Stimulated activated CD4-positive, alpha-beta T cell treated with anti-CD3 and anti-CD28 coated beads, Interleukin-4, amount 100 ng/mL, for 24 hours (primary cell): ENCODE data around the gene KSR2.

Experiments used
- DNase-seq: peaks from one replicate; pipeline ENCODE4 v3.0.0-alpha.2; 2020

The KSR2 gene

GRCh38 chr12:117564881-117565280 lies 403.9 kb downstream of the KSR2 start:
- no peak for DNase-seq

GRCh38 chr12:117563706-117564105 lies 405.1 kb downstream of the KSR2 start:
- DNase-seq = no peak

GRCh38 chr12:117563007-117563406 lies 405.8 kb downstream of the KSR2 start:
- DNase-seq = no peak

- DNase-seq = no peak
Observed at GRCh38 chr12:117561990-117562389, 406.8 kb downstream of the KSR2 start.

GRCh38 chr12:117559978-117560377 lies 408.8 kb downstream of the KSR2 start:
- DNase-seq = no peak

GRCh38 chr12:117555889-117556288 lies 412.9 kb downstream of the KSR2 start:
- DNase-seq = no peak

GRCh38 chr12:117552971-117553370 lies 415.8 kb downstream of the KSR2 start:
- no peak for DNase-seq

GRCh38 chr12:117551665-117552064 lies 417.1 kb downstream of the KSR2 start:
- DNase-seq = no peak

GRCh38 chr12:117547209-117547608 lies 421.6 kb downstream of the KSR2 start:
- no peak for DNase-seq

- DNase-seq = no peak
Observed at GRCh38 chr12:117545216-117545615, 423.6 kb downstream of the KSR2 start.

GRCh38 chr12:117540011-117540410 lies 428.8 kb downstream of the KSR2 start:
- no peak for DNase-seq

GRCh38 chr12:117538926-117539325 lies 429.9 kb downstream of the KSR2 start:
- DNase-seq = no peak

GRCh38 chr12:117538032-117538690 lies 430.6 kb downstream of the KSR2 start:
- no peak for DNase-seq

- DNase-seq = no peak
Observed at GRCh38 chr12:117533687-117534086, 435.1 kb downstream of the KSR2 start.

- no peak for DNase-seq
Observed at GRCh38 chr12:117530796-117531195, 438.0 kb downstream of the KSR2 start.

- DNase-seq = no peak
Observed at GRCh38 chr12:117528538-117528937, 440.3 kb downstream of the KSR2 start.

GRCh38 chr12:117527479-117527855 lies 441.3 kb downstream of the KSR2 start:
- no peak for DNase-seq

GRCh38 chr12:117526757-117527478 lies 441.9 kb downstream of the KSR2 start:
- DNase-seq = no peak

- no peak for DNase-seq
Observed at GRCh38 chr12:117525766-117526165, 443.0 kb downstream of the KSR2 start.

- DNase-seq = no peak
Observed at GRCh38 chr12:117524806-117525205, 444.0 kb downstream of the KSR2 start.

- no peak for DNase-seq
Observed at GRCh38 chr12:117523971-117524370, 444.8 kb downstream of the KSR2 start.

- DNase-seq = no peak
Observed at GRCh38 chr12:117522559-117522958, 446.2 kb downstream of the KSR2 start.

GRCh38 chr12:117521867-117522266 lies 446.9 kb downstream of the KSR2 start:
- no peak for DNase-seq

GRCh38 chr12:117521346-117521745 lies 447.4 kb downstream of the KSR2 start:
- DNase-seq = no peak
